ENCODE results near the gene RHD.

DNA sequence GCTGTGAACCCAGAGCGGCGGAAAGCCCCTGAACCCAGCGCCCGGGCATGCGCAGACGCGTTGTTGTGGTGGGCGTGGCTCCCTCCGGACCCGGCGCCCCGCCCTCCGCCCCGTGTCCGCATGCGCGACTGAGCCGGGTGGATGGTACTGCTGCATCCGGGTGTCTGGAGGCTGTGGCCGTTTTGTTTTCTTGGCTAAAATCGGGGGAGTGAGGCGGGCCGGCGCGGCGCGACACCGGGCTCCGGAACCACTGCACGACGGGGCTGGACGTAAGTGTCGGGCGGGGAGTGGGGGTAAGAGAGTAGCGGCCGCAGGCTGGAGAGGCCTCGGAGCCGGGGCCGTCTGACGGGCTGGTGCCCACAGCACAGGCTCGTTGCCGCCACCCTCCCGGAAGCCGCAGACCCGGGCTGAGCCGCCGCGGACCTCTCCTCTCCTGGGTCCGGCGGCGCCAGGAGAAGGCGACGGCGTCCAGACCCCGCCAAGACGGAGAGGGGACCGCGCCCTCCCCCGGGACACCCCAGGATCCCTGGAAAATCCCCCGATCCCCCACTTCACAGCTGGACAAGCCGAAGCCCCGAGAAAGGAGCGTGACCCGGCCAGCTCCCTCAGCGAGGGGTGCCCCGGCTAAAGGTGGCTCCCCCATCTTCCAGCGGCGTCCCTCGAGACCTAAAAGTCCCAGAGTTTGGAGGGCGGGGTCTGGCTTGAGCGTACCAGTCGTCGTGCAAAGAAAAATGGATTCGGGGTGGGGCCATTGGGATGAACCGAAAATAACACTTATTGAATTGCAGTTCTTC is 66.1 kb downstream of the RHD start, which contains the start of gene TMEM50A:
- TF ChIP-seq, protein P1, sequence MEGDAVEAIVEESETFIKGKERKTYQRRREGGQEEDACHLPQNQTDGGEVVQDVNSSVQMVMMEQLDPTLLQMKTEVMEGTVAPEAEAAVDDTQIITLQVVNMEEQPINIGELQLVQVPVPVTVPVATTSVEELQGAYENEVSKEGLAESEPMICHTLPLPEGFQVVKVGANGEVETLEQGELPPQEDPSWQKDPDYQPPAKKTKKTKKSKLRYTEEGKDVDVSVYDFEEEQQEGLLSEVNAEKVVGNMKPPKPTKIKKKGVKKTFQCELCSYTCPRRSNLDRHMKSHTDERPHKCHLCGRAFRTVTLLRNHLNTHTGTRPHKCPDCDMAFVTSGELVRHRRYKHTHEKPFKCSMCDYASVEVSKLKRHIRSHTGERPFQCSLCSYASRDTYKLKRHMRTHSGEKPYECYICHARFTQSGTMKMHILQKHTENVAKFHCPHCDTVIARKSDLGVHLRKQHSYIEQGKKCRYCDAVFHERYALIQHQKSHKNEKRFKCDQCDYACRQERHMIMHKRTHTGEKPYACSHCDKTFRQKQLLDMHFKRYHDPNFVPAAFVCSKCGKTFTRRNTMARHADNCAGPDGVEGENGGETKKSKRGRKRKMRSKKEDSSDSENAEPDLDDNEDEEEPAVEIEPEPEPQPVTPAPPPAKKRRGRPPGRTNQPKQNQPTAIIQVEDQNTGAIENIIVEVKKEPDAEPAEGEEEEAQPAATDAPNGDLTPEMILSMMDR (IDR thresholded peaks at IDR 0.05) = no peak
- no peak for TF ChIP-seq EZH2 (IDR thresholded peaks at IDR 0.05; ENCODE audit: borderline replicate concordance, insufficient read depth, low read depth, low read length, poor library complexity, severe bottlenecking)
